ENCODE measurements around the gene PABPN1L. TPM values are rescaled to one million over a fixed set of nuclear protein-coding genes. Genes with fewer than 3 reads are reported as not detected.

PABPN1L gene
- total and polyA plus RNA-seq, 9 donors, result 0.25 TPM; not detected in 8

DNA sequence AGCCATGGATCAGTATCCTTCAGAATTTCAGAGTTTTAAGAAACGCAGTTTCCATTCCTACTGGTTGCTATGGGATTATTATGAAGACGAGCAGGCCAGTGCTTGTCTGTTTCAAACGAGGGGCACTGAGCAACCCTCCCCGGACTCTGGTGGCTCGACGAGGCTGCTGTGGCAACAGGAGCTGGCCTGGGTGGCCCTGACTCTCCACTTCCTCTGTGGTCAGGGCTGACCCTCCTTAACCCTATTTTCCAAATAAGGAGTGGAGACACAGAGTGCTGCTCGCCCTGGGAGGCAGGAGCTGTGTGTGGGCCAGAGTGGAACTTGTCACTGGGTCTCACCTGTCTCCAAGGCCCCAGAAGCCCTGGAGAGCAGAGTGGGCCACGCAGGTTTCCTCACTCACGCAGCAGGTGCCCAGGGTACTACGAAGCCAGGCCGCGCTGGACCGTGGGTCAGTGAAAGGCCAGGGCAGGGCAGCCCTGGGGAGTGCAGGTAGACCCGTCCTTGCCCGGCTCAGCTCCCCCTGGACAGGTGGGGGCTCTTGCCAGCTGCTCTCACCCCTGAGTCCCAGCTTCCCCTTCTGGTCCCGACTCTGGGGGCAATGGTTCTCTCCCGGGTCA is 13.0 kb downstream of the PABPN1L start:
- no peaks in the 10 kb centered on the region for H3K9me3 ChIP-seq
- WGBS, 3 donors, result 76 to 82% (median 81%) methylated on average over 17 of the region's 17 CpGs
- H3K36me3 ChIP-seq, result no peaks in the 10 kb centered on the region
- peaks cover 5% of the 10 kb centered on the region for H3K4me1 ChIP-seq (ENCODE audit: insufficient read depth)
- intact Hi-C loops (cut with DNase I), result no loop called here
- H3K4me3 ChIP-seq, result no peak overlapping the region
- H3K27me3 ChIP-seq, result no peaks in the 10 kb centered on the region
- no peak for TF ChIP-seq CTCF (IDR thresholded peaks at IDR 0.05)
- TF ChIP-seq POLR2A (IDR thresholded peaks at IDR 0.05), result no peak
- TF ChIP-seq EP300 (IDR thresholded peaks at IDR 0.05), result no peak
- H3K27ac ChIP-seq, result no peak overlapping the region
- DNase-seq, result no peak

GRCh38 chr16:88851616-88852015 is 14.8 kb downstream of the PABPN1L start:
- intact Hi-C loops (cut with DNase I), result no loop called here
- no peaks in the 10 kb centered on the region for H3K9me3 ChIP-seq
- H3K4me3 ChIP-seq, result no peak overlapping the region
- H3K36me3 ChIP-seq, result no peaks in the 10 kb centered on the region
- TF ChIP-seq POLR2A (IDR thresholded peaks at IDR 0.05) (no peak), CTCF (IDR thresholded peaks at IDR 0.05) (no peak), EP300 (IDR thresholded peaks at IDR 0.05) (no peak)
- no peak overlapping the region for H3K27ac ChIP-seq
- H3K27me3 ChIP-seq, result no peaks in the 10 kb centered on the region
- no peak for DNase-seq
- 90 to 95% (median 94%) methylated on average over 19 of the region's 19 CpGs for WGBS, 3 donors
- peaks cover 2% of the 10 kb centered on the region for H3K4me1 ChIP-seq (ENCODE audit: insufficient read depth)

DNA sequence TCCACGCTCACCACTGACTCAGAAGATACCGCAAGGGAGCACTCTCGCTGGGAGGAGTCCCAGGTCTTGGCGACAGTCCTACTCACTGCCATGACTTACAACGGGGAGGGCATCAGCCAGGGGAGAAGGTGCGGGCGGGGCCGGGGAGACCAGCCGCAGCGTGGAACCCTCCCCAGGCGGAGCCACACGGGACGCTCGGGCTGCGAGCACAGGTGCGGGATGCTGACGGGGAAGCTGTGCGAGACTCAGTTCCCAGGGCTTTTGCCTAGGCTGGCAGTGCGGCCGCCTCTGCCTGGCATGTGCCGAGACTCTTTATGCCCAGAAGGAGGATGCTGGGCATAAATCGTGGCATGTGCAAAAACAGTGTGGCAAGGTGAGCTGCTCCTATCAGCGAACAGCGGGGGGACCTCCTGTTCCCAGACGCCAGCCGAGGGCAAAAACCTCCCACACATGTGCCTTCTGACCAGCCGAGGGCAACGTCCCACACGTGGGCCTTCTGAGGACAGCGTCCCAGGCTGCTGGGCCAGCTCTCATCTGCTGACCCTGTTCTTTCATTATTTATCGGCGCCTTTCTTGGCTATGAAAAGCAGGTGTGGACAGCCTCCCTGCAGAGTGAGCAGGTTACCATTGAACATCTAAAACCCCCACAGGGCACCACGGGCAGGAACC is 15.8 kb downstream of the PABPN1L start:
- TF ChIP-seq EP300 (IDR thresholded peaks at IDR 0.05), result no peak
- TF ChIP-seq POLR2A (IDR thresholded peaks at IDR 0.05), result no peak
- no peak for TF ChIP-seq CTCF (IDR thresholded peaks at IDR 0.05)

GRCh38 chr16:88848557-88848956 is 17.9 kb downstream of the PABPN1L start:
- Histone ChIP-seq H3K27me3 (no peaks in the 10 kb centered on the region), H3K27ac (no peak overlapping the region), H3K4me3 (no peak overlapping the region), H3K9me3 (no peaks in the 10 kb centered on the region), H3K4me1 (ENCODE audit: insufficient read depth) (no peaks in the 10 kb centered on the region), H3K36me3 (no peaks in the 10 kb centered on the region)
- DNase-seq, result no peak
- intact Hi-C loops (cut with DNase I), result no loop called here
- WGBS, 3 donors, result 89 to 91% (median 91%) methylated on average over 21 of the region's 21 CpGs
- no peak for TF ChIP-seq CTCF (IDR thresholded peaks at IDR 0.05)
- no peak for TF ChIP-seq EP300 (IDR thresholded peaks at IDR 0.05)
- no peak for TF ChIP-seq POLR2A (IDR thresholded peaks at IDR 0.05)

More for the DNA sequence above, 15.8 kb downstream of the PABPN1L start:
- WGBS, 3 donors, result 89 to 92% (median 92%) methylated on average over 33 of the region's 33 CpGs
- H3K36me3 ChIP-seq, result no peaks in the 10 kb centered on the region
- DNase-seq, result no peak
- no peak overlapping the region for H3K27ac ChIP-seq
- intact Hi-C loops (cut with DNase I), result no loop called here
- H3K9me3 ChIP-seq, result no peaks in the 10 kb centered on the region
- no peaks in the 10 kb centered on the region for H3K4me1 ChIP-seq (ENCODE audit: insufficient read depth)
- H3K4me3 ChIP-seq, result no peak overlapping the region
- no peaks in the 10 kb centered on the region for H3K27me3 ChIP-seq

All from ovary (tissue), 9 donors.